Stimulated activated naive CD8-positive, alpha-beta T cell treated with anti-CD3 and anti-CD28 coated beads, Interleukin-15, Interleukin-2, amounts not matched to agents 100 U/mL and 50 U/mL, for 24 hours (primary cell): Measurements from ENCODE around the gene ARHGAP24.

Experiments used
- ATAC-seq: fragments of 150-1000 bp; cut with Tn5 transposase; one replicate; pipeline ENCODE4 v1.10.0; 2021
- DNase-seq: peaks from one replicate; pipeline ENCODE4 v3.0.0; 2021

Gene ARHGAP24

GRCh38 chr4:85580489-85580888 lies 105.5 kb downstream of the ARHGAP24 start:
- ATAC-seq (no peak), DNase-seq (no peak)

DNA sequence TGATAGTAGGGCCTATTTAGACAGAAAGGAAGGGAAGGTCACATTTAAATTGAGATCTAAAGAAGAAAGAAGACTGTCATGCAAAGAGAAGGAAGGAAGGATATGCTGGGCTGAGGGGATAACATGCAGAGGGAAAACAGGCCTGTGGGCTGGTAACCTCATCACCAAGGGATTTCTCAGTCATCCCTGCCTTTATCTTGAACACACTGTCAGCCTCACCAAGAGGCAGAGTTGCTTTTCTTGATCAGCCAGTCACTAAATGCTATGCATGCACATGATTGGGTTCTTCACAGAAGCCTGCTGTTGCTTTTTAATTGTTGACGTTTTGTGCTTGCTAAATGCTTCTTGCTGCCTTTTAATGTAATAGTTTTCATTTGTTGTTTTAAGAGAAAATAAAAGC lies 113.0 kb downstream of the ARHGAP24 start:
- ATAC-seq (no peak), DNase-seq (no peak)

DNA sequence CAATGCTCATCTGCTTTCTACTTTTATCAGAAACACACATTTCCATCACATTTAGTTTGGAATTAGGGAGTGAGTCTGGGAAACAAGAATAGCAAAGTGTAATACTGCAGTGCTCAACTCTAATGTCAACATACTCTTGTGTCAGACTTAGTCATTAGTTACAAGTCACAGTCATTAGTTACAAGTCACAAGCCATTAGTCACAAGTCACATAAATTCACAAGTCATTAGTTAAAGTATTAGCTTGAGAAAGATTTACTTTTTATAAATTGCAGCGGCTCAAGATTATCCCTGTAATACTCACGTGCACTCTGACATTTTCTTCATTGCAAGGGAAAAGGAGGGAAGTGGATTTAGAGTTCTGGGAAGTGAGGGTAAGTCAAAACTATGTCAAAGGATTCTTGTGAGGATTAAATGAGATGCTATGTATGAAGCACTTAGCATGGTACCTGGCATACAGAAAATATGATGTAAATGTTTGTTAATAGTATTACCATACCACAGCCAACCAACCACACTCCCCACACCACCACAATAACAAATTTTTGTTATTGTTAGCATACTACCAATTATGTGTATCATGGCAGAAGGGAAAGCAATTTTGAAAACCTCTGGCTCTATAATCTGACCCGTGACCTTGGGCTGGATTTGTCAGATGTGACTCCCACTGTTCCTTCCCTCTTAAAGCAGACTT lies 116.6 kb downstream of the ARHGAP24 start:
- ATAC-seq = no peak
- DNase-seq = no peak

- ATAC-seq = no peak
Measured at GRCh38 chr4:85595098-85595775, 120.3 kb downstream of the ARHGAP24 start.

DNA sequence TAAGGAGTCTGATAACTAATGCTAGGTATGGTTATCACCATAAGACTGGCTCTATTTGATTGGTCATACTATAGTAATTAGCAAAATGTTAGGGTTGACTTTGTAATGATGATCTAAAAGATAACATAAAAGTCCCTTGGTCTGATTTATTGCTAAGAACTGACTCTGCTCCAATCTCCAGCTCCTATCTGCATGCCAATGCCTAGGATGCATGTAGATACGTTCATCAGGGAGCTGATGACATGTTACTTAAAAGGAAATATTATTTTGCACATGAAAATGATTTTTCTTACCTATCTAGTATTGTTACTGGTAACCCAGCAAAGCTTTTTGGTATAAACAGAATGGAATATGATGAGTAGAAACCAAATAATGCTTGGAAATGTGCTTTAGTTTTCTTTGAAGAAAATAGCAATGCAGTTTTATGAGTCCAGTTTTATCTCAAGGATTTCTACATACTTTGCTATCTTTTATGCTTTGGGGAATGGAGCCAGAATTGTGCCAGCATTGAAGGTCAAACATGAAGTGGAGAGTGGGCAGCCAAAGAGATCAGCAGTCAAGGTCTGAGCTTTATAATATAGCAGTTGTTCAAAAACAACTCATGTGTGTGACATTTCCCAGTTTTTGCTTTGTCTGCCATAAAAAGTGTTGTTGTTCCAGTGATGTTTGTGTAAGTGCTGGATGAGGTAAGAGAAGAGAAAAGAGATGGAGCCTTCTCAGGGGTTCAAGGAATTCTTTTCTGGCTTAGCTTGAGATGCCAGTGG lies 121.0 kb downstream of the ARHGAP24 start:
- no peak for DNase-seq
- no peak for ATAC-seq

More at GRCh38 chr4:85595098-85595775, 120.3 kb downstream of the ARHGAP24 start:
- DNase-seq = no peak

DNA sequence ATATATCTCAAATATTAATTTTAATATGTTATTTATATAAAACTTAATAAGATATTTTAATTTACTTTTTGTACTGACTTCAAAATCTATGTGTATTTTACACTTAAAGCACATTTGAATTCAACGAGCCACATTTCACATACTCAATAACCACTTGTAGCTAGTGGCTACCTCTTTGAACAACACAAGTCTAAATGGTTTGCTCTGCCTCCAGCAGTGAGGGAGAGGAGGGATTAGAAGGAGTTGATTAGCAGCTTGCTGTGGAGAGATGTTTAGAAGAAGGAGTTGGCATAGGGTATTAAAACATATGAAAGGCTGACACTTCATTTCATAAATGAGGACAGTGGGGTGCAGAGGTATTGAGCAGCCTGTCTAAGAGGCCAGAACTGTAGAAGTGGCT lies 124.0 kb downstream of the ARHGAP24 start:
- ATAC-seq = no peak
- DNase-seq = no peak

- DNase-seq (no peak), ATAC-seq (no peak)
Measured at GRCh38 chr4:85600501-85600900, 125.6 kb downstream of the ARHGAP24 start.

- DNase-seq = no peak
- no peak for ATAC-seq
Measured at GRCh38 chr4:85603437-85604336, 128.7 kb downstream of the ARHGAP24 start.

- ATAC-seq (no peak), DNase-seq (no peak)
Measured at GRCh38 chr4:85606505-85606904, 131.6 kb downstream of the ARHGAP24 start.

DNA sequence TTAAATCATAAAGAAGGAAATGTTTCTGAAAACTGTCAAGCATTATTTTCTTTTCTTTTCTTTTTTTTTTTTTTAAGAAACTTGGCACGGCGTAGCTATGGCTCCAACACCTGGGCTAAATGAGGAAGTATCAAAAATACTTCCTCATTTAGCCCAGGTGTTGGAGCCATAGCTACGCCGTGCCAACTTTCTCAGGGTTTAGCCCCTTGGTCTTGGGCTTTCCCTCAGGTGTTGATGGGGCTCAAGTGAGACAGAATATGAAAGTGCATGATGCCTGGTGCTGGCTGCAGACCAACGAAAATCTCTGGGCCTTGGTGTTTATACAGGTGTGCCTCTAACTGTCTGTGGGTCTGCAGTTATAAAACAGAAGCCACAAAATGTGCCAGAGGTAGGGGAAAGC lies 132.7 kb downstream of the ARHGAP24 start:
- DNase-seq (peak; percentile 7), ATAC-seq (no peak)

GRCh38 chr4:85610450-85610849 lies 135.5 kb downstream of the ARHGAP24 start:
- peak; percentile 81 for ATAC-seq
- DNase-seq = no peak

GRCh38 chr4:85611661-85612060 lies 136.7 kb downstream of the ARHGAP24 start:
- DNase-seq = no peak
- no peak for ATAC-seq

DNA sequence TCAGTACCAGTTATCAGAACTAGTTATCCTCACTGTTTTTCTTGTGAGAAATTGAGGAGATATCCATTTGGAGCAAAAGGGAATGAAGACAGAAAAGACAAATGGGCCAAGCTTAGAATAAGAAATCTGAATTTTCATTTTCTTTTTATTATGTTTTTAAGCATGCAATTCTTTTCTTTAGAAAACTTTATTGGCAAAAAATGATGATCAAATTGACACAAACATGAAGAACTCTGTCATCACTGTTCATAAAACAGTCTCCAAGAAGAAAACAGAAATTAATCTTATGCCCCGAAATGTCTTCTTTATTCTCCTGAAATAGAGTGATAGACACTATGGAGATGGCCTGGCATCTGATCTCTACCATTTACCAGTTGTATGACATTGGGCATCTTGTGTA lies 139.0 kb downstream of the ARHGAP24 start:
- no peak for ATAC-seq
- DNase-seq = no peak

DNA sequence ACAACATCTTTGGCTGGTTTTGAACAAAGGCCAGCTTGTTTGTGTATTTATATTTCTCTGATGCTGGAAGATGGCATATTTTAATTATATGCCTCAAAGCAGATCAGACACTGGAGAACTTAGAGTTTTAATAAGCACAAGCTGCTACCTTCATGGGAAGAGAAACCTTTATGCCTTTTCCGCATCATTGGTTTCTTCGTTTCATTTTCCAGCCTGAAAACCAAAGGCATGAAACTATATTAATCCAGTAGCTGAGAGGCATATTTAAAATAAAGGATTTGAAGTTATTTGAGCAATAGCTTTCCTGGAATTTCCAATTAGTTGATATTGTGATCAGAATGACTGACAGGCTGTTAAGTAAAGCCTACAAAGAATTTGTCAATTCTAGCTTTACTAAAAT lies 141.0 kb downstream of the ARHGAP24 start:
- no peak for DNase-seq
- ATAC-seq = no peak

- ATAC-seq (no peak), DNase-seq (no peak)
Measured at GRCh38 chr4:85617202-85617601, 142.3 kb downstream of the ARHGAP24 start.

GRCh38 chr4:85632981-85633380 lies 158.0 kb downstream of the ARHGAP24 start:
- no peak for DNase-seq
- ATAC-seq = no peak

DNA sequence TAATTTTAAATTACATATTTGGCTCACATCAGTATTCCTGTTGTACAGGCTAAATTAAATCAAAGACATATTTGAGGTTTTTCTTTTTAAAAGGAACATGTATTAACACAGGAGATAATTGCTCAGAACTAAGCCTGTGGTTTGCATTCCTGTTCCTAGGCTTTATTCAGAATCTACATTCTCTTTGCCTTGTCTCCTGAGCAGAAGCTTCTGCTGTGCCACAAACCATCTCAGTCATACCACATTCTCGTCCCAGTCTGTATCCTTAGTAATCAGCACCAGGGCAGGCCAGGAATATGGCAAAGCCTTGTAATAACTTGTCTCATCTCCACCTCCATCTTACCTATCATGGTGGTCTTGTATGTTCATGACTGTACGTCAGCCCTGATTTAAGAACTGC lies 162.8 kb downstream of the ARHGAP24 start:
- DNase-seq (no peak), ATAC-seq (no peak)

- DNase-seq (no peak), ATAC-seq (no peak)
Measured at GRCh38 chr4:85639946-85640345, 165.0 kb downstream of the ARHGAP24 start.

DNA sequence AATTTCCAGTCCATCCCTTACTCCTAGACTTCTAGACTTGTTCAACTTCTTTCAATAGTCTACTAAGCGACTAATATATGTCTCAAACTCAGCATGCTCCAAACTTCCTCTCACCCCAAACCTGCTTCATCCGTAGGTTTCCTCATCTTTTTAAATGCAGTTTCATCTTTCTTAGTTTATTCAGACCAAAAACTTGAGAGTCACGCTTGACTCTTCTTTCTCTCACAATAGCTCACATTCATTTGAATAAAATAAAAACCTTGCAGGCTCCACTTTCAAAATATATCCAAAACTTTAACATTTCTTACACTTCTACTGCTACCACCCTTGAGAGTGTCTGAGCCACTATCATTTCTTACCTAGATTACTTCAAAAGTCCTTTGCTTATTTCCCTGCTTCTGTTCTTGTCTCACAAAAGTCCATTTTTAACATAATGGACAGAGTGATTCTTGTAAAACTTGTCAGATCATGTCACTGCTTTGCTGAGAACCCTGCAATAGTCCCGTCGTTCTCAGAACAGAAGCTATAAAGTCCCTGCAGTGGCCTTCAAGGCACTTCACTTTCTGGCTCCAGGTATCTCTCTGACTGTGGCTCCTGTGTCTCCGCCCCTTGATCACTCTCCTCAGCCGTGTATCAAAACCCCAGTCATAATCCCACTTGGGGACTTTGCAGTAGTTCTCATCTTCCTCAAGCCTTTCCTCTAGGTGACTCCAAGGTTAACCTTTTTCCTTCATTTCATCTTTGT lies 167.6 kb downstream of the ARHGAP24 start:
- DNase-seq (no peak), ATAC-seq (no peak)

- ATAC-seq = no peak
- no peak for DNase-seq
Measured at GRCh38 chr4:85644061-85644460, 169.1 kb downstream of the ARHGAP24 start.

GRCh38 chr4:85650908-85651307 lies 176.0 kb downstream of the ARHGAP24 start:
- DNase-seq (no peak), ATAC-seq (no peak)
